Glomerular visceral epithelial cell (primary cell): ENCODE results near the gene SERPINB5.
"Not testable (repeated sequence)": the region's sequence is repeated elsewhere in the genome, so short reads cannot be mapped to it uniquely, and the experiment has no call there.

Source experiments
- DNase-seq: peaks from one replicate; pipeline ENCODE4 v3.0.0-alpha.2; 2016; ENCODE audit errors: extremely low spot score

The SERPINB5 gene, protein sequence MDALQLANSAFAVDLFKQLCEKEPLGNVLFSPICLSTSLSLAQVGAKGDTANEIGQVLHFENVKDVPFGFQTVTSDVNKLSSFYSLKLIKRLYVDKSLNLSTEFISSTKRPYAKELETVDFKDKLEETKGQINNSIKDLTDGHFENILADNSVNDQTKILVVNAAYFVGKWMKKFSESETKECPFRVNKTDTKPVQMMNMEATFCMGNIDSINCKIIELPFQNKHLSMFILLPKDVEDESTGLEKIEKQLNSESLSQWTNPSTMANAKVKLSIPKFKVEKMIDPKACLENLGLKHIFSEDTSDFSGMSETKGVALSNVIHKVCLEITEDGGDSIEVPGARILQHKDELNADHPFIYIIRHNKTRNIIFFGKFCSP

GRCh38 chr18:63476668-63477067 lies at the start of gene SERPINB5:
Gene SERPINB5 (plus strand): TSS chr18:63476958. CDS start chr18:63484429, 7,471 bp downstream.
- no peak for DNase-seq

DNA sequence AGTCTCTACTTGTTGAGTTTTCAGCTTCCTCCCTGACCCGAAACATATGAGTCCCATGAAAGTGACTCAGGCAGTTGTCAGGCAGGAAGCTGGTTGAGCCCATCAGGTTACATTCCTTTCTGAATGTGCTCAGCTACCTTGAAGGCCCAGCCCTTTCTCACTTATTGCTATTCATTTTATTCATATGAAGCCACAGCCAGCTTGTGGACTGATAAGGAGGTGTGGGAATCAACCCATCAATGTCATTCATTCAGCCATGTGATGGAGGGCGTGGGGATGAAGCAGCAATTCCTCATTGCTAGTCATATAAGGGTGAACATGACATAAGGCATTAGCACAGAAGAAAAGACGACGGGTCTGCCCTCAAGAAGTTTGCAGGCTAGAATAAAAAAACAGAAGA lies 49.2 kb upstream of the SERPINB5 start:
- peak; percentile 50 for DNase-seq

DNA sequence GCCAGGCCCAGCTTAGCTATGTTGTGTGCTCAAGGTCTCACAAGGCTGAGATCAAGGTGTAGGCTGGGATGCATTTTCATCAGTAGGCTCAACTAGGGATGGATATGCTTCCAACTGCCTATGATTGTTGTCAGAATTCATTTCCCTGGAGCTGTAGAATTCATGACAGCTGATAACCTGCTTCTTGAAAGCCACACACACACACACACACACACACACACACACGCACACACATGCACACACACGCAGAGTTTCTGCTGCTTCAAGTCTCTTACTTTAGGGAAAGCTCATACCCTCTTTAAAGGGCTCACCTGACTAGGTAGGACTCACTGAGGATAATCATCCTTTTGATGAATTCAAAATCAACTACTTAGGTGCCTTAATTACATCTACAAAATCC lies 46.2 kb upstream of the SERPINB5 start:
- no peak for DNase-seq

GRCh38 chr18:63431180-63431579 lies 45.6 kb upstream of the SERPINB5 start:
- DNase-seq = no peak

- no peak for DNase-seq
These were observed 43.4 kb upstream of the SERPINB5 start for GRCh38 chr18:63433334-63433866.

- DNase-seq = no peak
These were observed 38.6 kb upstream of the SERPINB5 start for GRCh38 chr18:63438181-63438580.

DNA sequence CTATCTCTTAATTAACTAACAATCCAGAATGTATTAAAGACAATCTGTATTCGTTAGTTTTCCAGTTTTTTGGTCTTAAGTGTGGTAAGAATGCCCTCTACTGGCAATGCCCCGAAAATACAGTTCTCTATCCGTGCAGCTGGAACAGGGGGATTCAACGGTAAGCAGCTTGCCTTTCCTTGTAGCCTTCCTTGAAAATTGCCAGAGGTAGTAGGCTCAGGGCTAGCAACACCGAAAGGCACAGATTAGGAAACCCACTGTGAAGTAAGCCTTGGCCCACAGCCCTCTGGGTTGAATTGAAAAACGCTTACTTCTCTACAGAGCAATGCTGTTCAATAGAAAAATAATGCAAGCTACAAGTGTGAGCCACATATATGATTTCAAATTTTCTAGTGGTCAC lies 37.4 kb upstream of the SERPINB5 start:
- DNase-seq = peak; percentile 67

- peak; percentile 41 for DNase-seq
These were observed 36.5 kb upstream of the SERPINB5 start for GRCh38 chr18:63440219-63440618.

GRCh38 chr18:63440881-63441280 lies 35.9 kb upstream of the SERPINB5 start:
- DNase-seq = no peak

DNA sequence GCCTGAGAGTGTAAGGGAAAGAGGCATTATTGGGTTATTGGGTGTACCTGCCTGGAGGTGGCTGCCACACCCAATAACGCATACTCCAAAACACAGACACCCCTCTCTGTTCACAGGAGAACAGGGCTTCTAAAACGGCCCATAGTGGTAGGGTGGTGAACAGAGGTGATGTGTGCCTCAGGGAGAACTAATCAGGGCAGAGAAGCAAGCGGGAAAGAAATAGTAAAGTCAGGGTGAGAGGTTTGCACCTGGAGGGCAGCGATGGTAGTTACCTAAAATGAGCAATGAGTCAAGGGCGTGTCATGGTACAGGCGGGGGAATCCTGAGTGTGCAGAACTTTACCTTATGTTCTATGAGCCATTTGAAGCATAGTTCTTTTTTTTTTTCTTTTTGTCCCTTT lies 32.9 kb upstream of the SERPINB5 start:
- no peak for DNase-seq

GRCh38 chr18:63444580-63444979 lies 32.2 kb upstream of the SERPINB5 start:
- DNase-seq = no peak

- DNase-seq = no peak
These were observed 31.7 kb upstream of the SERPINB5 start for GRCh38 chr18:63445037-63445436.

DNA sequence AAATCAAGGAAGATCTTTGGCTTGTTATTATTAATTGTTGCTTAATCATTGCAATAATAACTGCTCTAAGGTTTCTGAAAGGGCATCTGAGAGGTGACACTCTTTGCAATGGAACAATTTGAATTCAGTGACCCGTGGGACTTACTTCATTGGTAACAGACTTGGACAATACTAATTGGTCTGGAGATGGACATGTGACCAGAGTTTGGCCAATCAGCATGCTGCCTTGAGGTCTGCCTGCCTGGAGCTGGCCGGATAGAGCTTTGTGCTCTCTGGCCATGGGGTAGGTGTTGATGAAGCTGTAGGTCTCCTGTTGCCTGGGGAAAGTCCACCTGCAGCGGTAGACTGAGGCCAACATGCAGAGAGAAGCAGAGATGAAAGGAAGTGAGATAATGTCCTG lies 30.5 kb upstream of the SERPINB5 start:
- DNase-seq = no peak

DNA sequence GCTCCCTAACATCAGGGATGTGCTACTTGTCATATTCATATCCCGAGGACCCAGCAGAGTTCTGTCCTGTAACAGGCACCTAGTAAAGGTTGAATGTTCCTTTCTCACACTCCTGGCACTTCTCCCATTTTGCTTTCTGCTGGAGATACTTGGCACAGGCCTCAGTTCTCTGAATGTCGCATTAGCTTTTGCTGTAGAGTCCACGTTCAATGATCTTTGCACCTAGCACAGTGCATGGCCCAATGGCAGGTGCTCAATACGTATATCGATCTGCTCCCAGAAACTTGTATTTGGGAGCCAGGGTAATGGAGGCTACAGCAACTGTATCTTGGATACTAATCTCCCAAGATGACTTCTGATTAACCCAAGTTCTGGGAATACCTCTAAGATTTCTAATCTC lies 29.7 kb upstream of the SERPINB5 start:
- no peak for DNase-seq

- no peak for DNase-seq
These were observed 27.3 kb upstream of the SERPINB5 start for GRCh38 chr18:63449426-63449825.

DNA sequence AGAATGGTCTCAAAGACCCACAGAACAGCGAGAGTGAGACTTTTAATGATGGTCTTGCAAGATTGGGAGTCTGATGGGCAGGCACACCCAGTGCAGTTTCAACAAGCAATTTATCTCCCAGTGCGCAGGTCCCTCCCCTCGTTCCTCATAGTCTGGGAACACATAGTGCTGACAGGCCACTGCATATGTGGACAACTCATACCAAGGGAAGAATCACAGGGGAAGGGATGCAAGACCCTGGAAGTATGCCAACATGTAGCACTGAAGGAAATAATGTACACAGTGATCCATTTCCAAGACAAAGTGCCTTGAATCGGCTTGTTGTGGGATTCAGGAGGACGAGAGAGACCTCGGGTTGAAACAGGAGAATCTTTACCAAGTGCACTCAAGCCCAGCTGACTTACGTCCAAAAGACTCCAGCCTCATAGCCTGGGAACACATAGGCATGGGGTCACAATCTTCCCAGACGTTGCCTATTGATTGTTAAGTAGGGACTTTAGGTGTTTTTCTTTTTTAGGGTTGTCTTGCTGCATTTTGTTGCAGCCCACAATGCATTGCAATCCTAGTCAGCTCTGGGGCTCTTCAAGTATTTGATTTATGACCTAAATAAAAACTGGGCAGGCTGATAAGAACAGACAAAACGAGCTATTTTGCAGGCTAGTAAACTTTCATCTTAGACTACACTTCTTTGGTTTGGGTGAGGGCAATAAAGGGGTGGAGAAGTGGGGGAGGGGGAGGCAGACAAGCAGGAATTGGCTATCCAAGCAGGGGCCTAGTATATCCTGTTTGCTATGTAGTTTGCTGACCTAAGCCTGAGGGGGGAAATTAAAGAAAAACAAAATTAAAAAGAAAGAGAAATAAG lies 24.7 kb upstream of the SERPINB5 start:
- no peak for DNase-seq

DNA sequence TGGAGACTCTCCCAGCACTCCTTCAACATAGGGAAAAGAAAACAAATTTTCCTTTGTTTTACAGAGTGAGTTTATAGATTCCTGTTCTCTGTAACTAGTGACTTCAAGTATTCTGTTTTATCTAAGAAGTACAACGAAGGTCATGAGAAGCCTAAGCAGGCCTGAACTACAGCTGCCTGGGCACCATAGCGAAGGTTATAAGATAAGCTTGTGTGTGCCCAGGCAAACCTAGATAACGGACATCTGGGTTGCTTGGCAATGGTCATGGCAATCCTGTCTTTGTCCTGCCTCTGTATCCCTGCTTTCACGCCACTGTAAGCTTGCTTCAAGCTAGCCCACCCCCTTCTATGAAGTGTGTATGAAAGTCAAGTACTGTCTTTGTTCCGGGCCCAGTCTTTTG lies 24.0 kb upstream of the SERPINB5 start:
- not testable (repeated sequence) for DNase-seq

- DNase-seq = no peak
These were observed 22.3 kb upstream of the SERPINB5 start for GRCh38 chr18:63454497-63454896.

DNA sequence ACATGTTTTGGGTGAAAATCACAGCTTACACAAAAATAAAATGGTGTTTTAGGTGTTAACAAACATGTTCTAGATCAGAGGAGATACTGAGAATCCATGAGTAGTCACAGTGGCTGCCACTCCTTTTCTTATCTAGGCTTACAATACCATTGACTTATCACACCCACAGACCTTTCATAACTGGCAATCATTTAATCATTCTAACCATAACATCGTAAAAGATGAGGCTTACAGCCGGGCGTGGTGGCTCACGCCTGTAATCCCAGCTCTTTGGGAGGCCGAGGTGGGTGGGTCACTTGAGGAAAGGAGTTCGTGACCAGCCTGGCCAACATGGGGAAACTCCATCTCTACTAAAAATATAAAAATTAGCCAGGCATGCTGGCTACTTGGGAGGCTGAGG lies 18.8 kb upstream of the SERPINB5 start:
- no peak for DNase-seq

DNA sequence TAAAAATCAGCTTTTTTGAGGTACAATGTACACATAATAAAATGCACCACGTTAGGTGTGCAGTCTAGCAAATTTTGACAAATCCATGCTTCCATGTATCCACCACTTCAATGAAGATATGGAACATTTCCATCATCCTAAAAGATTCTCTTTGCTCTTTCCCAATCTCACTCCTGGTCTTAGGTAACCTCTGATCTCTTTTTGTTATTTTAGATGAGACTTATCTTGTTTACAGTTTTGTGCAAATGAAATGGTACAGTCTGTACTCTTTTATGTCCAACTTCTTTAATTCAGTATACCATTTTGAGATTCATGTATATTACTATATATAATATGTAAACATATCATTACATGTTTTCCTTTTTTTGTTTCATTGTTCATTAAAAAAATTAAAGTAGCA lies 16.3 kb upstream of the SERPINB5 start:
- DNase-seq = no peak

- DNase-seq = no peak
These were observed 12.3 kb upstream of the SERPINB5 start for GRCh38 chr18:63464434-63464833.

GRCh38 chr18:63465059-63465458 lies 11.7 kb upstream of the SERPINB5 start:
- no peak for DNase-seq

DNA sequence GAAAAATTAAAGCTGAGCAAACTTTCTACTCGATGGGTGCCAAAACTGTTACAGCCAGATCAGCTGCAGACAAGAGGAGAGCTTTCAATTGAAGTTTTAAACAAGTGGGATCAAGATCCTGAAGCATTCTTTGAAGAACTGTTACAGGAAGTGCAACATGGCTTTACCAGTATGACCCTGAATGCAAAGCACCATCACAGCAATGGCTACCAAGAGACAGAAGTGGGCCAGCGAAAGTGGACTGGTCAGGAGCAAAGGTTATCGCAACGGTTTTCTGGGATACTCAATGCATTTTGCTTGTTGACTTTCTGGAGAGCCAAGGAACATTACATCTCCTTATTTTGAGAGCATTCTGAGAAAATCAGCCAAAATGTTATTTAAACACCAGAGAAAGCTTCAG lies 9.1 kb upstream of the SERPINB5 start:
- no peak for DNase-seq
